A172 (cell line): ENCODE results near the gene ZG16. TPM values are rescaled to one million over a fixed set of nuclear protein-coding genes. Genes with fewer than 3 reads are reported as not detected.
"Not testable (repeated sequence)": the region's sequence is repeated elsewhere in the genome, so short reads cannot be mapped to it uniquely, and the experiment has no call there.

Experiments used
- DNase-seq: peaks from one replicate; pipeline ENCODE4 v3.0.0-alpha.2; 2015; ENCODE audit warnings: low spot score
- total RNA-seq: library from RNA; depleted of rRNA; stranded (reverse); fragments of >200 nt; shearing (Covaris generic); gene quantifications from 2 replicates; pipeline ENCODE4 v1.2.3, GENCODE V29; 2014; rRNA removed

The ZG16 gene, protein sequence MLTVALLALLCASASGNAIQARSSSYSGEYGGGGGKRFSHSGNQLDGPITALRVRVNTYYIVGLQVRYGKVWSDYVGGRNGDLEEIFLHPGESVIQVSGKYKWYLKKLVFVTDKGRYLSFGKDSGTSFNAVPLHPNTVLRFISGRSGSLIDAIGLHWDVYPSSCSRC
- total RNA-seq = not detected in 2 replicates

DNA sequence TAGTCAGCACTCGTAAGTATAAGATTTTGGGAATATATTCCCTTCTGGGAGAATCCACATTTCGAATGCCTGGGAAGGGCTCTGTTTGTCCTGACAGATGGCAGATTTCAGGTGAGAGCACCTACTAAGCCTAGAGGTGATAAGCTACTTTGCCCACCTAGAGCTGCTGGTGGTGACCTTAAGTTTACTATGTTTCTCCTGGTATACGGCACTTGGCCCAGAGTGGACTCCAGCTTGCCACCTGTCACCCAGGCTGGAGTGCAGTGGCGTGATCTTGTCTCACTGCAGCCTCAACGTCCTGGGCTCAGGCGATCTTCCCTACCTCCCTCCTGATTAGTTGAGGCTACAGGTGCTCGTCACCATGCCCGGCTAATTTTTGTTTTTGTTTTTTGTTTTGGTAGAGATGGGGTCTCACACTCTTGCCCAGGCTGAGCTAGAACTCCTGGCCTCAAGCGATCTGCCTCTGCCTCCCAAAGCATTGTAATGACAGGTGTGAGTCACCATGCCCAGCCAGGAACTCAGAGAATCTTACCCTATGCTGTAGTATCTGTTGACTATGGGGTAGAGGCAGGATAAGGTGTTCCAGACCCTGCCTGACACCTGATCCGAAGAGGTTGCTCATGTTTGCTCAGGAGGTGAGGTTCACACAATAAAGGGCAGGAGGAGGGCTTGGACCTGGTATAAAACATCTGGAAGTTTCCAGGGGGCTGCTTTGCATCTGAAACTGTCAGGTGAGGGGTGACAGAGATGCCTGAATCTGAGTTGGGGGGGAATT is at the start of gene ZG16:
Gene ZG16 (plus strand): TSS at position 681 of the 775 bp plus-strand sequence. CDS start 1,011 bp downstream, outside the sequence.
- no peak for DNase-seq

DNA sequence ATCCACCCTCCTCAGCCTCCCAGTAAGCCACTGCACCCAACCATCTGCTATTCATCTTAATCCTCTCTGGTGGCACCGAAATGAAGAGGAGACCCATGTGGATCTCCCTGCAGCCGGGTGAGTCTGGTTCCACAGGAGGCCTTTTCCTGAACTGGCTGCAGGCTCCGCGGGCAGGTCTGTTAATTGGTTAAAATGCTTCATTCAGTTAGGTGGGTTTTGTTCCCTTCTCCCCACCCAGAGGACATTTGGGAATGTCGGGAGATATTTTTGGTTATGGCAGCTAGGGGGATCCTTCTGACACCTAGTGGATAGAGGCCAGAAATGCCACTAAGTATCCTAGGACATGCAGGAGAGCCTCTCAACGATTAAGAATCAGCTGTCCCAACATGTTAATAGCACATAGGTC is 48.9 kb upstream of the ZG16 start:
- peak; percentile 65 for DNase-seq

DNA sequence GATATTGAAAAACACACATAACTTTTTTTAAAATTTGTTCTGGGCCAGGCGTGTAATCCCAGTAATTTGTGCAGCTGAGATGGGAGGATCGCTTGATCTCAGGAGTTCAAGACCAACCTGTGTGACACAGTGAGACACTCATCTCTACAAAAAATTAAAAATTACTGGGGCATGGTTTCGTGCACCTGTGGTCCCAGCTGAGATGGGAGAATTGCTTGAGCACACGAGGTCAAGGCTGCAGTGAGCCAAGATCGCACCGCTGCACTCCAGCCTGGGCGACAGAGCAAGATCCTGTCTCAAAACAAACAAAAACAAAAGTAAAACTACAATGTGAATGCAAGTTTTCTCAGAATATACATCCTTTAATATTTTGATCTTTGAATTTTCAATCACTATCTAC is 47.4 kb upstream of the ZG16 start:
- no peak for DNase-seq

DNA sequence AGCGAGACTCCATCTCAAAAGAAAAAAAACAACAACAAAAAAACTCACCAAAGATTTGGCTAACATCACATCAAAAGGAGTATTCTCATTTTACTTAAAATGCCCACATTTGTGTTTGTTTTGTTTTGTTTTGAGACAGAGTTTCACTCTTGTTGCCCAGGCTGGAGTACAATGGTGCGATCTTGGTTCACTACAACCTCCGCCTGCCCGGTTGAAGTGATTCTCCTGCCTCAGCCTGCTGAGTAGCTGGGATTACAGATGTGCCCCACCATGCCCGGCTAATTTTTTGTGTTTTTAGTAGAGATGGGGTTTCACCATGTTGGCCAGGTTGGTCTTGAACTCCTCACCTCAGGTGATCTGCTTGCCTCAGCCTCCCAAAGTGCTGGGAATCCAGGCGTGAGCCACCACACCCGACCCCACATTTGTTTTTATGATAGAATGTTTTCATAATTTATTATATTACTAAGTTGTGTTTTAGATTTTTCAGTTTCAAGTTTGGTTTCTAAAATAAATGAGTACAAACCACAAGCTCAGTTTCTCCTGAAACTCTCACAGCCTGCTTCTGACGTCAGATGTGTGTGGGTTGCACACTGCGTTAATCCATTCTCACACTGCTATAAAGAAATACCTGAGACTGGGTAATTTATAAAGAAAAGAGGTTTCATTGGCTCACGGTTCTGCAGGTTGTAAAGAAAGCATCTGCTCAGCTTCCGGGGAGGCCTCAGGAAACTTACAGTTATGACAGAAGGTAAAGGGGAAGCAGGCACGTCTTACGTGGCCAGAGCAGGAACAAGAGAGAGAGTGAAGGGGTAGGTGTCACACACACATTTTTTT is 46.1 kb upstream of the ZG16 start:
- DNase-seq = not testable (repeated sequence)

DNA sequence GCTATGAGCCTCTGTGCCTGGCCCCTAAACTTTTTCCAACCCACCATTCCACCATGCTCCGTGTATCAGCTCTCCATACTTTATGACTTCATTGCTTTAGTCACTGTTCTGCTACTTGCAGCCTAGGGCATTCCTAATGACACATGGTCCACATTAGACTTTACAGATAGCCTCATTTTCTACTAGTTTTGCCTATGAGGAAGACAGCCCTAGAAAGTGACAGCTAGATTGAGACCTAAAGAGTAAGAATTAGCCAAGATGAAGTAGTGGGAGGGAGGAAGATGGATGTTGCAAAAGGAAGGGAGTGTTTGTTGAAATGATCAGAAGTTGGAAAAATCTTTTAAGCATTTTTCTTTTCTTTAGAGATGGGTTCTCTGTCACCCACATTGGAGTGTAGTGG is 43.3 kb upstream of the ZG16 start:
- no peak for DNase-seq

DNA sequence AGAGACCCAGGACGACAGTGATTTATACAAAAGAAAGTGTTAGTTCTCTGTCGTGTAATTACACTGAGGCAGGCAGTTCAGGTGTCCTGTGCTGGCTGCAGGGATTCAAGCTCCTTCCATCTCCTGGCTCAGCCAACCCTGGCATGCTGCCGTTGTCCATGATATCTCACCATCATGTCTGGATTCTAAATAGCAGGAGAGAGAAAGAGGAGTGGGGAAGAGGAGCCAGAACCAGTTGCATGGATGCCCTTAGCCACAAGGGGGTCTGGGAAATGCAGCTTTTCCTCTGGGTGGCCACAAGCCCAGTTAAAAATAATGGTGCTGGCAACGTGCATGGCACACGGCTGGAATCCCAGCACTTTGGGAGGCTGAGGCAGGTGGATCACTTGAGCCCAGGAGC is 41.9 kb upstream of the ZG16 start:
- DNase-seq = no peak

DNA sequence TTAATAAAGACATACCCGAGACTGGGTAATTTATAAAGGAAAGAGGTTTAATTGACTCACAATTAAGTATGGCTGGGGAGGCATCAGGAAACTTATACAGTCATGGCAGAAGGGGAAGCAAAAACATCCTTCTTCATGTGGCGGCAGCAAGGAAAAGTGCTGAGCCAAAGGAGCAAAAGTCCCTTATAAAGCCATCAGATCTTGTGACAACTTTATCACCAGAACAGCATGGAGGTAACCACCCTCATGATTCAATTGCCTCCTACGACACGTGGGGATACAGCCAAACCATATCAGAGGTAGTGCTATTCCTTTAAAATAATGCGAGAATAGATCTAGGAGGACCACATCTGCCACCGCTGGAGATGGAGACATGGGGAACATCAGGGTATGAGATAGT is 41.3 kb upstream of the ZG16 start:
- DNase-seq = no peak

DNA sequence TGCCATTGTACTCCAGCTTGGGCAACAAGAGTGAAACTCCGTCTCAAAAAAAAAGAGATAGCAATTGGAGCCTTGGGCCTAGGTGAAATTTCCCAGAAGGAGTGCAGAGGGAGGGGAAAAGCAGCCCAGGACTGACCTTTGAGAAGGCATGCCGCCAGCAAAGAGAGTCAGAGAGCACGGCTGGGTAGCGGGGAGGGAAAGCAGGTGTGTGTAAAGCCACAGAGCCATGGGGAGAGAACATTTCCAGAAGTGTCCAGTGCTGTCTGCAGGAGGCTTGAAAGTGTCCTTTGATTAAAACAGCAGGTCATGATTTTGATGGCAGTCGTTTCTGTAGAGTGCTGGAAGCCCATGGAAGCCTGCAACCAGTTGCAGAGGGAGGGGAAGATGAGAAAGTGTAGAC is 40.3 kb upstream of the ZG16 start:
- no peak for DNase-seq

DNA sequence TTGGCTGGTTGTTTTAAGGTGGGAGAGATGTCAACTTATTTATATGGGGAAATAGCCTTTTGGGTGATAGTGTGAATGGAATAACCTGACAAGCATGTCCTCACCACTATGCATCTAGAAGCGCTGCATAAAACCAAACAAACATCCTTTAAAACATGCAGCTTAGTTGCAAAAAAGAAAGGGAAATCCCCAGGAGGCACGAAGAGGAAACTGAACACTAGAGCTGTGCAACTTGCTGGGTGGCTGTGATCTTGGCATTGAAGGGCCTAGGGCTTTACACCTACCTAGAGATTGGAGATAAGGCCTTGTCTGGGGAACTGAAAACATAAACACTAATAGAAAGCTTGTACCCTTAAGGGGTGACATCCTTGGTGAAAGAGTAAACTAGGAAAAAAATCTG is 39.5 kb upstream of the ZG16 start:
- no peak for DNase-seq

DNA sequence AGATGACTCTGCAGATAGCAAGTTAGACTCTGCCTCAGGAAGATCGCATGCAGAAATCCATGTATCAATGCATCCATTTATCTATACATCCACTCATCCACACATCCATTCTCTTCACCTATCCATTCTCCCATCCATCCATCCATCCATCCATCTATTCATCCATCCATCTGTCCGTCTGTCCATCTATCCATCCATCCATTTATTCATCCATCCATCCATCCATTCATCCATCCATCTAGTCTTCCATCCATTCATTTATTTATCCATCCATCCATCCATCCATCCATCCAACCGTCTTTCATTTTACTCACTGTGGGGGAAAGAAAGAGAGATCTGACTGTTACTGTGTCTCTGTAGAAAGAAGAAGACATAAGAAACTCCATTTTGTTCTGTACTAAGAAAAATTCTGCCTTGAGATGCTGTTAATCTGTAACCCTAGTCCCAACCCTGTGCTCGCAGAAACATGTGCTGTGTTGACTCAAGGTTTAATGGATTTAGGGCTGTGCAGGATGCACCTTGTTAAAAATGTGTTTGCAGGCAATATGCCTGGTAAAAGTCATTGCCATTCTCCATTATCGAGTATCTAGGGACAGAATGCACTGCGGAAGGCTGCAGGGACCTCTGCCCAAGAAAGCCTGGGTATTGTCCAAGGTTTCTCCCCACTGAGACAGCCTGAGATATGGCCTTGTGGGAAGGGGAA is 38.0 kb upstream of the ZG16 start:
- DNase-seq = not testable (repeated sequence)

DNA sequence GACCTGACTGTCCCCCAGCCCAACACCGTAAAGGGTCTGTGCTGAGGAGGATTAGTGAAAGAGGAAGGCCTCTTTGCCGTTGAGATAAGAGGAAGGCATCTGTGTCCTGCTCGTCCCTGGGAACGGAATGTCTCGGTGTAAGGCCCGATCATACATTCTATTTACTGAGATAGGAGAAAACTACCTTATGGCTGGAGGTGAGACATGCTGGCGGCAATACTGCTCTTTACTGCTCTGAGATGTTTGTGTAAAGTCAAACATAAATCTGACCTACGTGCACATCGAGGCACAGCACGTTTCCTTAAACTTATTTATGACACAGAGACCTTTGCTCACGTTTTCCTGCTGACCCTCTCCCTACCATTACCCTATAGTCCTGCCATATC is 37.4 kb upstream of the ZG16 start:
- DNase-seq = not testable (repeated sequence)

DNA sequence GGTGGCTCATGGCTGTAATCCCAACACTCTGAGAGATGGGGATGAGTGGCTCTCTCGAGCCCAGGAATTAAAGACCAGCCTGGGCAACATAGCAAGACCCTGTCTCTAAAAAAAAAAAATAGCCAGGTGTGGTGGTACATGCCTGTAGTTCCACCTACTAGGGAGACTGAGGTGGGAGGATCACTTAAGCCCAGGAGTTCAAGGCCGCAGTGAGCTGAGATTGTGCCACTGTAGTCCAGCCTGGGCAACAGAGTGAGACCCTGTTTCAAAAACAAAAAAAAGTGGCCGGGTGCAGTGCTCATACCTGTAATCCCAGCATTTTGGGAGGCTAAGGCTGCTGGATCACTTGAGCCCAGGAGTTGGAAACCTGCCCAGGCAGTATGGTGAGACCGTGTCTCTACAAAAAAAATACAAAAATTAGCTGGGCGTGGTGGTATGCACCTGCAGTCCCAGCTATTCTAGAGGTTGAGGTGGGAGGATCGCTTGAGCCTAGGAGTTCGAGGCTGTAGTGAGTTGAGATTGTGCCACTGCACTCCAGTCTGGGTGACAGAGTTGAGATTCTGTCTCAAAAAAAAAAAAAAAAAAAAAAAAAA is 35.3 kb upstream of the ZG16 start:
- no peak for DNase-seq

DNA sequence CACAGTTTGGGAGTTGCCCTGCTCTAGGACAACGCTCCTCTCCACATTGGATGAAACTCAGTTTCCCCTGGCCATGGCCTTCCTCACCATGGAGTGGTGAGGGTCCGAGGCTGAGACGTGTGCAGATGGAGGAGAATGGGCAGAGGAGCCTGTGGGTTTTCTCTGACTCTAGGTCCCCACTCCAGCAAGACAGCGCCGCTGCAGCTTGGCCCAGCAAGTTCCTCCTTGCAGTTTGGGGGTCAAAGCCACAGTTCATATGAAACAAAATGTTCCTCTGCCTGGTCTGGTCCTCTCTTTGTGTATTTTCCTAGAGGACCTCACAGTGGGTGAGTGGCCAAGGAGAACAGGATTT is 34.6 kb upstream of the ZG16 start:
- DNase-seq = no peak

DNA sequence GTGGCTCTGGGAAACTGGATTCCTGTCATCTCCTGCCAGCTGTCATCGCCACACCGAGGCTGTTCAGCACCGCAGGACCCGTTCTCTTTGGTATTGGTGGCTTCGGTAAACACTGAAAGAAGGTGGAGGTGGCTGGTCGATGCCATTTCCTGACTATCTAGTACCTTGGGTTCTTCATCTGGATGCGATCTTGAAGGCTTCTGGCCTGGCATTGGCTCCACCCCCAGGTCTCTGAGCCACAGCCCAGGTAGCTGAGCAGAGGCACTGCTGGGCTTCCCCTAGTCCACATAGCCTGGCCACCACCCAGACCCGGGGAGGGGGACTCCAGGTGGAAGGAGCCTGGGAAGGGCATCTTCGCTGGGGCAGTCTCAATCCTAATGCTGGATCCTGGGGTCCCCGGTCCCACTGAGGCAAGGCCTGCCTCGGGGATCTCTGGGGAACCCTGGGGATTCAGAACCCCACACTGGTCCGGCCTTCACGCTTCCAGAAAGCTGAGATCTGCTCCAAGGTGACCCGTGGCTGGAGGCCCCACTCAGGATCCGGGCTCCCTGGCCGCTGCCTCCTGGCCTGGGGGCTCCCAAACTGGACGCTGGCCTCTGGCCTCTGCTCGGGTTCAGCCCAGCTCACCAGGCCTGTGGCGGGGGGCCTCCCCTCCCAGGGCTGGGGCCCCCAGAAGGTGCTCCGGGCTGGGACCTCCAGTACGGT is 34.1 kb upstream of the ZG16 start:
- no peak for DNase-seq

DNA sequence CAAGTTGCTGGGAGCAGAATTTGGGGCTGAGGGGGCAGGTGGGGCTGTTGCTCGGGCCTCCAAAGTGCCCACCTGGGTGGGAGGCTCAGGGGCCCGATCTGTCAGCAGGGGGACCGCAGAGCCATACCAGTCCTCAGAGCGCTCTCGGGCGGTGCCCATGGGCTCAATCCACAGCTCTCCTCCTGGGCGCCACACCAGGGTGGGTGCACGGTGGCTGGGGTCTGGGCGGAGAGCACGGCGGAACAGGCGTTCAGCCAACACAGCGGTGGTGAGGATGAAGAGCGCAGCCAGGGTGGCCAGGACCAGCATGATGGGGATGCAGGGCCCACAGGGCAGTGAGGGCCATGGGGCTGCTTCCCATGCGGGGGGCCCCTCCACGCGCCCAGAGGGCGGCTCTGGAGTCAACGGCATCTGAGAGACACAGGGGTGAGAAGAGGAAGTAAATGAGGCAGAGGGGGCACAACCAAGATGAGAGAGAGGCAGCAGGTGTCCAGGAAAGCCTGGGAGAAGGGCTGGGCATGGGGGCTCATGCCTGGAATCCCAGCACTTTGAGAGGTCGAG is 33.4 kb upstream of the ZG16 start:
- DNase-seq = no peak

DNA sequence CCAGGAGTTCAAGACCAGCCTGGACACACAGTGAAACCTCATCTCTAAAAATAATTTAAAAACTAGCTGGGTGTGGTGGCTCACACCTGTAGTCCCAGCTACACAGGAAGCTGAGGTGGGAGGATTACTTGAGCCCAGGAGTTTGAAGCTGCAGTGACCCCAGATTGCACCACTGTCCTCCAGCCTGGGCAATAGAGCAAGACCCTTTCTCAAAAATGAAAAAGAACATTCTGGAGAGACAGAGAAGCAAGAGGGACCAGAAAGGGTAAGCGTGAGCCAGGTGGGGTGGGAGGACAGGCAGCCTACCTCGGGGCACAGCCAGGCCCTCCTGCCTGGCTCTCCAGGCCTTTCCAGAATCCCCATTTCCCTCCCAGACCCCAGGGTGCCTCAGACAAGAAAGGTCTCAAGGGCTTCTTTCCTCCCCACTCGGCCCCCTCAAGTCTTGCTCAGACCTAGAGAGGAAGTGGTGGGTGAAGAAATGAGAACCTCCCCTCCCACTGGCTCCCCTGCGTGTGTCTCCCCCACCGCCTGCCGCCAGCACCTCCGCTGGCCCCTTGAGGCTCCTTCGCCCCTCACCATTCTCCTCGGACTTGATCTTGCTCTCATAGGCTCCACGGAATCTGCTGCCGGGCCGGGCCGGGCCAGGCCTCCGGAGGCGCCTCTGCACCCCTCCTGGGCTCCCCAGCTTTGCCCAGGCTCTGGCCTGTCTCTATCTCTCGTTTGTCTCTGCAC is 32.8 kb upstream of the ZG16 start:
- no peak for DNase-seq

DNA sequence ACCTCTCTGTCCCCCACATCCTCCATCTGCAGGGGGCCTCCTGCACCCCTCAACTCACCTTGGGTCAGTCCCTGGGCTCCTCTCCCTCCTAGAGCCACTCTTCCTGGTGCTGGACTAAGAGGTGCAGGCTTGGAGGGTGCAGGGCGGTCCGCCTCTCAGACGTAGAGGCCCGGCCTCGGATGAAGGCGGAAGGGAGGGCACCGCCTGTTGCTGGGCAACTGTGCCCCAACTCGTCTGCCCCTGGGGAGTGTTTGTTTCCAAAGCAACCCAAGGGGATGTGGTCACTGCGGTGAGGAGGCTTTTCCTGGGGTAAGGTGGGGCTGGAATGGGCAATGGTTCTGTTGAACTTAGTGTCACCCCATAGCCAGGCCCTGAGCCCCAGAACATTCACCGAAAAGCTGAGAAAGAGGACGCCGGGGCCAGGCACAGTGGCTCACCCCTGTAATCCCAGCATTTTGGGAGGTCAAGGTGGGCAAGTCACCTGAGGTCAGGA is 32.2 kb upstream of the ZG16 start, which contains the start of gene C16orf54:
Gene C16orf54 (minus strand): TSS at position 138 of the 493 bp plus-strand sequence. CDS start 1,039 bp downstream, outside the sequence.
- DNase-seq = no peak

DNA sequence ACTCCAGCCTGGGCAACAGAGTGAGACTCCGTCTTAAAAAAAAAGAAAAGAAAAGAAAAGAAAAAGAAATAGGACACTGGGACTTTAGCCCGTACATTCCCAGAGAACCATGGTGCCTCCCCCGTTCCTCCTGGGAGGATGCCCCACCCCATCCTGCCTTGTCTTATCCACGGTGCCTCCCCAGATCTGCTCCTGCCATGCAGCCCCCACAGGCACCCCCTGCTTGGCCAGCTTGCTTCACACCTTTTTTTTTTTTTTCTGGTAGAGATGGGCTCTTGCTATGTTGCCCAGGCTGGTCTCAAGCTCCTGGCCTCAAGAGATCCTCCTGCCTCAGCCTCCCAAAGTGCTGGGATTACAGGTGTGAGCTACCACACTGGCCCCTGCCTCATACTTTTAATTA is 31.5 kb upstream of the ZG16 start:
- not testable (repeated sequence) for DNase-seq

DNA sequence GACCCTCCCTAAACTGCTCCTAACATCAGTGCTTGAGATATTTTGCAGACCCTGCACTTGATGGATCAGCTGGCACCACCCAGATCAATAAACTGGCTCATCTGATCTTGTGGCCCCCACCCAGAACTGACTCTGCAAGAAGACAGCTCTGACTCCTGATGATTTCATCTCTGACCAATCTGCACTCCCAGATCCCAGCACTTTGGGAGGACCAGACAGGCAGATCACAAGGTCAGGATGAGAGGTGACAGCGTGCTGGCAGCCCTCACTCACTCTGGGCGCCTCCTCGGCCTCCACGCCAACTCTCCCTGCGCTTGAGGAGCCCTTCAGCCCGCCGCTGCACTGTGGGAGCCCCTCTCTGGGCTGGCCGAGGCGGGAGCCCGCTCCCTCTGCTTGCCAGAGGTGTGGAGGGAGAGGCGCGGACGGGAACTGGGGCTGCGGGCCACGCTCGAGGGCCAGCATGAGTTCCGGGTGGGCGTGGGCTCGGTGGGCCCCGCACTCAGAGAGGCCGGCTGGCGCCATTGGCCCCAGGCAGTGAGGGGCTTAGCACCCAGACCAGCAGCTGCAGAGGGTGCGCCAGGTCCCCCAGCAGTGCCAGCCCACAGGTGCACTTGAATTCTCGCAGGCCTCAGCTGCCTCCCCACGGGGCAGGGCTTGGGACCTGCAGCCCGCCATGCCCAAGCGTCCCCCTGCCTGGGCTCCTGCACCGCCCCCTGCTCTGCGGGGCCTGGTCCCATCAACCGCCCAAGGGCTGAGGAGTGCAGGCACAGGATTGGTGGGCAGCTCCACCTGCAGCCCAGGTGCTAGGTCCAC is 29.9 kb upstream of the ZG16 start:
- no peak for DNase-seq
